ENCODE measurements around the gene TEX13D.

- TF ChIP-seq CTCF (IDR thresholded peaks at IDR 0.05; ENCODE audit: borderline replicate concordance, extremely low read depth, low read length, poor library complexity, severe bottlenecking) (no peak), EZH2 (IDR thresholded peaks at IDR 0.05; ENCODE audit: borderline replicate concordance, low read depth, low read length, severe bottlenecking) (no peak)
Observed at GRCh38 chrX:124325732-124326131, 6.7 kb upstream of the TEX13D start.

Measured in DND-41 (cell line).